Fibroblast of villous mesenchyme (primary cell): Measurements from ENCODE around the gene RNASE7. TPM values are rescaled to one million over a fixed set of nuclear protein-coding genes. Genes with fewer than 3 reads are reported as not detected.

Source experiments
- DNase-seq: peaks from one replicate; pipeline ENCODE4 v3.0.0-alpha.2; 2010; ENCODE audit warnings: low read depth
- H3K4me3 ChIP-seq: 2 replicates; pipeline ENCODE4 v1.5.1; 2011; ENCODE audit warnings: low read depth, mild to moderate bottlenecking, low read length
- total RNA-seq: library from RNA; depleted of rRNA; stranded (reverse); fragments of >200 nt; gene quantifications from 2 replicates; pipeline ENCODE4 v1.2.3, GENCODE V29; 2012
- TF ChIP-seq, protein P1 (sequence below): IDR thresholded peaks from 2 replicates; pipeline ENCODE4 v1.5.1; 2012; ENCODE audit warnings: low read depth, mild to moderate bottlenecking, low read length; ENCODE audit not compliant: insufficient read depth

RNASE7 gene
- total RNA-seq, 1 donor: not detected

DNA sequence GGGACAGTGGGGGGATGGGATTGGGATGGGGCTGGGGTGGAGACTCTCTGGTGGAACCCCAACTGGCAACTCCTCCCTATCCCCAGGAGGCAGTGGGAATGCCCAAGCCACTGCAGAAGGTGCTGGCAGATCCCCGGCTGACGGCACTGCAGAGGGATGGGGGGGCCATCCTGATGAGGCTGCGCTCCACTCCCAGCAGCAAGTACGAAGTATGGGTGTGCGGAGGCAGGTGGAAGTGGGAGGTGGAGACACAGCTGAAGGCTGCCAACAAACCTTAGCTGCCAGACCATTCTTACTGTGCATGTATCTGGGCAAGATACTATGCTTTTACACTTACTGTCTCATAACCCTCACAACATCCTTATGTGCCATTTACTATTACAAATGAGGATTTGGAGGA is 36.1 kb downstream of the RNASE7 start:
- DNase-seq: no peak
- TF ChIP-seq, protein P1, sequence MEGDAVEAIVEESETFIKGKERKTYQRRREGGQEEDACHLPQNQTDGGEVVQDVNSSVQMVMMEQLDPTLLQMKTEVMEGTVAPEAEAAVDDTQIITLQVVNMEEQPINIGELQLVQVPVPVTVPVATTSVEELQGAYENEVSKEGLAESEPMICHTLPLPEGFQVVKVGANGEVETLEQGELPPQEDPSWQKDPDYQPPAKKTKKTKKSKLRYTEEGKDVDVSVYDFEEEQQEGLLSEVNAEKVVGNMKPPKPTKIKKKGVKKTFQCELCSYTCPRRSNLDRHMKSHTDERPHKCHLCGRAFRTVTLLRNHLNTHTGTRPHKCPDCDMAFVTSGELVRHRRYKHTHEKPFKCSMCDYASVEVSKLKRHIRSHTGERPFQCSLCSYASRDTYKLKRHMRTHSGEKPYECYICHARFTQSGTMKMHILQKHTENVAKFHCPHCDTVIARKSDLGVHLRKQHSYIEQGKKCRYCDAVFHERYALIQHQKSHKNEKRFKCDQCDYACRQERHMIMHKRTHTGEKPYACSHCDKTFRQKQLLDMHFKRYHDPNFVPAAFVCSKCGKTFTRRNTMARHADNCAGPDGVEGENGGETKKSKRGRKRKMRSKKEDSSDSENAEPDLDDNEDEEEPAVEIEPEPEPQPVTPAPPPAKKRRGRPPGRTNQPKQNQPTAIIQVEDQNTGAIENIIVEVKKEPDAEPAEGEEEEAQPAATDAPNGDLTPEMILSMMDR: no peak
- no peak overlapping the region for H3K4me3 ChIP-seq

DNA sequence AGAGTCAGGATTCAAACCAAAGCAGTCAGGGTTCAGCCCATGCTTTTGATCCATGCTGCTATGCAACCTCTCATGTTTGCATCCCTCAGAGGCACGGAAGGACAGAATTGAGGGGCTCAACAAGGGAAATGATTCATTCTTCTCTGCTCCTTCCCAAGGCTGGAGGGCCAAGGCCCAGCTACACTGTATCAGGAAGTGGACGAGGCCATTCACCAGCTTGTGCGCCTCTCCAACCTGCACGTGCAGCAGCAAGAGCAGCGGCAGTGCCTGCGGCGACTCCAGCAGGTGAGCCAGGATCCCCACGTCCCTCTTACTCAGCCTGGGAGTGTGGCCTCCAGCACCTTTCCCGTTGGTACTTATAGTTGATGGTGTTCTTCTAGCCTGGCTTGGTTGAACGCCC is 36.6 kb downstream of the RNASE7 start:
- H3K4me3 ChIP-seq: no peak overlapping the region
- TF ChIP-seq, protein P1: no peak
- no peak for DNase-seq

DNA sequence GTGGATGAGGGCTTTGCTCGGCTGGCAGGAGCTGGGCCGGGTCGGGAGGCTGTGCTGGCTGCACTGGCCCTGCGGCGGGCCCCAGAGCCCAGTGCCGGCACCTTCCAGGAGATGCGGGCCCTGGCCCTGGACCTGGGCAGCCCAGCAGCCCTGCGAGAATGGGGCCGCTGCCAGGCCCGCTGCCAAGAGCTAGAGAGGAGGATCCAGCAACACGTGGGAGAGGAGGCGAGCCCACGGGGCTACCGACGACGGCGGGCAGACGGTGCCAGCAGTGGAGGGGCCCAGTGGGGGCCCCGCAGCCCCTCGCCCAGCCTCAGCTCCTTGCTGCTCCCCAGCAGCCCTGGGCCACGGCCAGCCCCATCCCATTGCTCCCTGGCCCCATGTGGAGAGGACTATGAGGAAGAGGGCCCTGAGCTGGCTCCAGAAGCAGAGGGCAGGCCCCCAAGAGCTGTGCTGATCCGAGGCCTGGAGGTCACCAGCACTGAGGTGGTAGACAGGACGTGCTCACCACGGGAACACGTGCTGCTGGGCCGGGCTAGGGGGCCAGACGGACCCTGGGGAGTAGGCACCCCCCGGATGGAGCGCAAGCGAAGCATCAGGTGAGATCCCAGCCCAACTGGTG is 39.5 kb downstream of the RNASE7 start:
- no peak overlapping the region for H3K4me3 ChIP-seq
- TF ChIP-seq, protein P1: no peak
- no peak for DNase-seq

DNA sequence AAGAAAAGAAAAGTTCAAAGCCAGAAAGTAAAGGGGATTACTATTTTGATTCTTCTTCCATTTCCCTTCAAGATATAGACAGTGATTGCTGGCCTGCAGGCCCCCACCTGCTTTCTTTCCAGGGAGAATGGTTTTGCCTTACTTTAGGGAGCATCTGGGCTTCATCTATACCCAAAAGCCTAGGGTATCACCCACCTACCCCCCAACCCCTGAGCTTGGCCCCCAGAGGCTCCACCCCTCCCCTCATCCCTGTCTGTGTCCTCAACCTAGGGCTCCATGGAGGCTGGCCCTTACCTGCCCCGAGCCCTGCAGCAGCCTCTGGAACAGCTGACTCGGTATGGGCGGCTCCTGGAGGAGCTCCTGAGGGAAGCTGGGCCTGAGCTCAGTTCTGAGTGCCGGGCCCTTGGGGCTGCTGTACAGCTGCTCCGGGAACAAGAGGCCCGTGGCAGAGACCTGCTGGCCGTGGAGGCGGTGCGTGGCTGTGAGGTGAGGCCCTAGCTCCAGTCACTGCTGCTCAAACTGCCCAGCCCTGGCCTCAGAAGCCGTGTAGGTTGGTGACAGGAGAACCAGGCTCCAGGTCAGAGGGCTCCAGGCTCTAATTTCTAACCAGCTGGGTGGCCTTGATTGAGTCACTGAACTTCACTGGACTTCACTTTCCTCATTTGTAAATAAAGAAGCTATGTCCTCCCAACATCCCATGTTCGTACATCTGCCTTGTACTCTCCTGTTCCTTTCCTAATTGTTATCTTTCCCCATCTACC is 41.6 kb downstream of the RNASE7 start:
- TF ChIP-seq, protein P1: no peak
- no peak for DNase-seq
- no peak overlapping the region for H3K4me3 ChIP-seq

DNA sequence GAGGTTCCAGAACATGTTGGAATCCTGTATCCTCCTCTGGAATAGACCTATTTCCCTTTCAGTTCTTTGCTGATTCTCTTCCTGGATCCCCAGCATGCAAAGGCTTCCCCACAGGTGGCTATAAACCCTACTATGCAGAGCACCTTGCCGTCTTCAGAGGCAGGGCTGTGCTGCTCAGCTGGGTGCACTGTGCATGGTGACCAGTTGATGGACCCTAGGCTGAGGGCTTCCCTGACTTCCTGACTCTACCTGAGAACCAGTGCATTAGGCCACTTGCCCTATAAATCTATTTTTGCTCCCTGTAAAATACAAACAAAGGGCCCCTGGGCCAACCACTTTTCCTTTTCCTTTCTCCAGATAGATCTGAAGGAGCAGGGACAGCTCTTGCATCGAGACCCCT is 42.2 kb downstream of the RNASE7 start:
- no peak overlapping the region for H3K4me3 ChIP-seq
- DNase-seq: no peak
- TF ChIP-seq, protein P1: no peak

DNA sequence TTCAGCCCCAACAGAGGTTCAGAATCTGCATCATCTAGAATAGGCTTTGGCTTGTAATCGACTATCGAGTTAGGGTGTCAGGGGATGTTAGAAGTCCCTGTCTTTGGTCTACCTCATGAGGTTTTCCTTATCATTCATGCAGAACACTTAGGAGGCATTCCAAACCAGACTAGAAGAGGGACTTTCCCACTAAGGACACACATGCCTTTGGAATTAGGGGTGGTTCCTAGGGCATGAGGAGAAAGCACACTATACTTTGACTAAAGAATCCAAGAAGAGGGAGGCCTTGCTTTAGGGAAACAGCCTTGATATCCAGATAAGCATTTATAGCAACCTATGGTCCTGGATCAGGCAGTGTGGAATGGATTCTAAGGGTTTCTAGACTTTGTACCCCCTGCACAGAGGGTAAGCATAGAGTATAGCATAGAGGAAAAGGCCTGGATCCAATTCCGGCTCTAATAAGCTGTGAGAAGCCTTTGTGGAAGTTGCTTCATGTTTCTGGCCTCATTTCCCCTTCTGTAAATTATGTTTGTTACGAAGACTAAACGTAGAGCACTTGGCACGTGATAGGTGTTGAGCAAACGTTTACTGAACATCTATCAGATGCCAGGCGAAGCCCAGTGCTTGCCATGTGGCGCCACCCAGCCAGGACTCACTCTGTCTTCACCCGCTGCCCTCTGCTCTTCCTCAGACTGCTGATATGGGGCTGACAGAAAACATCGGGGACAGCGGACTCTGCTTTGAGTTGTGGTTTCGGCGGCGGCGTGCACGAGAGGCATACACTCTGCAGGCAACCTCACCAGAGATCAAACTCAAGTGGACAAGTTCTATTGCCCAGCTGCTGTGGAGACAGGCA is 43.1 kb downstream of the RNASE7 start:
- peak; percentile 41 for DNase-seq
- no peak overlapping the region for H3K4me3 ChIP-seq
- TF ChIP-seq, protein P1: no peak
